HepG2 (cell line): ENCODE results near the gene ARHGEF39. TPM values are rescaled to one million over a fixed set of nuclear protein-coding genes. Genes with fewer than 3 reads are reported as not detected.

Experiments
- AKNA ChIP-seq: sonication (generic); formaldehyde crosslinking; IDR thresholded peaks from 2 replicates; pipeline ENCODE4 v1.4.0; 2020; ENCODE audit warnings: missing genetic modification reagents, borderline replicate concordance
- CBX2 ChIP-seq, 2 experiments: fragments of 200-600 bp in 1 of 2; sonication (generic); formaldehyde crosslinking in 1 of 2; IDR thresholded peaks; 2 replicates each; pipeline versions ENCODE4 v1.7.0 to v1.8.1; 2018 to 2022; ENCODE audit warnings: low read depth in 2 of 2, low read length in 1 of 2, mild to moderate bottlenecking in 1 of 2, missing genetic modification reagents in 1 of 2
- DBP ChIP-seq: sonication (generic); formaldehyde crosslinking; IDR thresholded peaks from 2 replicates; pipeline ENCODE4 v1.4.0; 2020; ENCODE audit warnings: missing genetic modification reagents; ENCODE audit errors: not compliant biosample characterization
- MTA1 ChIP-seq: sonication (generic); formaldehyde crosslinking; IDR thresholded peaks from 2 replicates; pipeline ENCODE4 v1.4.0; 2020; ENCODE audit warnings: missing genetic modification reagents, mild to moderate bottlenecking, borderline replicate concordance
- SALL2 ChIP-seq: sonication (generic); formaldehyde crosslinking; IDR thresholded peaks from 2 replicates; pipeline ENCODE4 v1.8.1; 2023; ENCODE audit warnings: mild to moderate bottlenecking, missing genetic modification reagents, inconsistent platforms
- TEF ChIP-seq: sonication (generic); formaldehyde crosslinking; IDR thresholded peaks from 2 replicates; pipeline ENCODE4 v1.5.0; 2020; ENCODE audit warnings: missing genetic modification reagents
- ZBTB40 ChIP-seq, 2 experiments: fragments of 450-650 bp in 1 of 2; sonication (generic) in 1 of 2; formaldehyde crosslinking in 1 of 2; IDR thresholded peaks; 2 replicates each; pipeline versions ENCODE4 v1.6.1 to v1.8.0; 2016 to 2022; ENCODE audit warnings: antibody characterized with exemption in 1 of 2, mild to moderate bottlenecking in 1 of 2, missing genetic modification reagents in 1 of 2
- ZNF382 ChIP-seq: sonication (generic); formaldehyde crosslinking; IDR thresholded peaks from 2 replicates; pipeline ENCODE4 v1.5.0; 2020; ENCODE audit warnings: missing genetic modification reagents, mild to moderate bottlenecking, borderline replicate concordance
- ZNF510 ChIP-seq: sonication (generic); formaldehyde crosslinking; IDR thresholded peaks from 2 replicates; pipeline ENCODE4 v1.4.0; 2020; ENCODE audit warnings: low read depth, mild to moderate bottlenecking, missing genetic modification reagents
- ZNF552 ChIP-seq: sonication (generic); formaldehyde crosslinking; IDR thresholded peaks from 2 replicates; pipeline ENCODE4 v1.9.0; 2022; ENCODE audit warnings: missing genetic modification reagents, mild to moderate bottlenecking, borderline replicate concordance
- ZSCAN22 ChIP-seq: sonication (generic); formaldehyde crosslinking; IDR thresholded peaks from 2 replicates; pipeline ENCODE4 v1.4.0; 2020; ENCODE audit warnings: mild to moderate bottlenecking, missing genetic modification reagents
- polyA plus RNA-seq, 8 experiments: library from polyadenylated mRNA; depleted of rRNA in 3 of 8; stranded (reverse) in 7 of 8; unstranded in 1 of 8; fragments of >200 nt; fragmentation: Illumina TruSeq in 4 of 8; extraction: Trizol in 4 of 8; gene quantifications; 2 replicates each; pipeline versions ENCODE4 v1.2.1 to v1.2.3, GENCODE V29; 2011 to 2016; ENCODE audit warnings: low read depth in 4 of 8, missing spikeins in 1 of 8, mixed read lengths in 1 of 8; ENCODE audit not compliant: insufficient read depth in 1 of 8
- total RNA-seq, 5 experiments: library from RNA; depleted of rRNA; stranded (reverse); fragments of >200 nt; fragmentation: Illumina TruSeq; extraction: Trizol; gene quantifications; 2 replicates each; pipeline ENCODE4 v1.2.3, GENCODE V29; 2016; ENCODE audit warnings: low read depth in 1 of 5

Gene ARHGEF39
- total and polyA plus RNA-seq, 2 of the 13 experiments (the other 11 are each of a cell fraction or from before 2014, with no cell fraction given), result 11.2 to 12.3 TPM

- TF ChIP-seq TEF (CRISPR knock-in tag) (no peak), DBP (CRISPR knock-in tag) (no peak), AKNA (no peak), CBX2 (IDR thresholded peaks at IDR 0.05; ENCODE audit: low read depth, low read length) (no peak), CBX2 (CRISPR knock-in tag; IDR thresholded peaks at IDR 0.05; ENCODE audit: low read depth) (0 out of 2 replicates have a peak, but pooled peaks have one; percentile 32), ZNF510 (CRISPR knock-in tag) (no peak), ZNF382 (CRISPR knock-in tag) (no peak), MTA1 (CRISPR knock-in tag) (no peak), SALL2 (peak; percentile 91), ZBTB40 (IDR thresholded peaks at IDR 0.05) (no peak), ZBTB40 (CRISPR knock-in tag; IDR thresholded peaks at IDR 0.05) (no peak), ZSCAN22 (CRISPR knock-in tag) (no peak), ZNF552 (CRISPR knock-in tag) (no peak)
Observed at GRCh38 chr9:35646533-35647265, 18.3 kb downstream of the ARHGEF39 start (continued).
